Fibroblast of pulmonary artery (primary cell): ENCODE measurements around the gene CR1.
A peak's percentile ranks its signal among the peaks of the same experiment; 100 is the strongest.
"Not testable (repeated sequence)": the region's sequence is repeated elsewhere in the genome, so short reads cannot be mapped to it uniquely, and the experiment has no call there.

ENCODE experiments used
- DNase-seq: peaks from one replicate; pipeline ENCODE4 v3.0.0-alpha.2; 2010; ENCODE audit warnings: low read depth
- H3K4me3 ChIP-seq: replicated peaks from 2 replicates; pipeline ENCODE4 v1.5.1; 2011; ENCODE audit warnings: low read depth, mild to moderate bottlenecking, control low read depth, low read length, moderate library complexity
- TF ChIP-seq, protein P1 (sequence below): IDR thresholded peaks from 2 replicates; pipeline ENCODE4 v1.5.1; 2011; ENCODE audit warnings: mild to moderate bottlenecking, control low read depth, low read length, inconsistent platforms; ENCODE audit errors: missing control alignments

The CR1 gene

DNA sequence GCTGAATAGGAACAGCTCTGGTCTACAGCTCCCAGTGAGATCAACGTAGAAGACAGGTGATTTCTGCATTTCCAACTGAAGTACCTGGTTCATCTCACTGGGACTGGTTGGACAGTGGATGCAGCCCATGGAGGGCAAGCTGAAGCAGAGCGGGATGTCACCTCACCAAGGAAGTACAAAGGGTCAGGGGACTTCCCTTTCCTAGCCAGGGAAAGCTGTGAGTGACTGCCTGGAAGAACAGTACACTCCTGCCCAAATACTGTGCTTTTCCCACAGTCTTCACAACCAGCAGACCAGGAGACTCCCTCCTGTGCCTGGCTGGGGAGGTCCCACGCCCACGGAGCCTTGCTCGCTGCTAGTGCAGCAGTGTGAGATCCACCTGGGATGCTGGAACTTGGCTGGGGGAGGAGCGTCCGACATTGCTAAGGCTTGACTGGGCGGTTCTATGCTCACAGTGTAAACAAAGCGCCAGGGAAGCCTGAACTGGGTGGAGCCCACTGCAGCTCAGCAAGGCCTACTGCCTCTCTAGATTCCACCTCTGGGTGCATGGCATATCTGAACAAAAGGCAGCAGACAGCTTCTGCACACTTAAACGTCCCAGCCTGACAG, 163.7 kb downstream of the CR1 start:
- TF ChIP-seq, protein P1, sequence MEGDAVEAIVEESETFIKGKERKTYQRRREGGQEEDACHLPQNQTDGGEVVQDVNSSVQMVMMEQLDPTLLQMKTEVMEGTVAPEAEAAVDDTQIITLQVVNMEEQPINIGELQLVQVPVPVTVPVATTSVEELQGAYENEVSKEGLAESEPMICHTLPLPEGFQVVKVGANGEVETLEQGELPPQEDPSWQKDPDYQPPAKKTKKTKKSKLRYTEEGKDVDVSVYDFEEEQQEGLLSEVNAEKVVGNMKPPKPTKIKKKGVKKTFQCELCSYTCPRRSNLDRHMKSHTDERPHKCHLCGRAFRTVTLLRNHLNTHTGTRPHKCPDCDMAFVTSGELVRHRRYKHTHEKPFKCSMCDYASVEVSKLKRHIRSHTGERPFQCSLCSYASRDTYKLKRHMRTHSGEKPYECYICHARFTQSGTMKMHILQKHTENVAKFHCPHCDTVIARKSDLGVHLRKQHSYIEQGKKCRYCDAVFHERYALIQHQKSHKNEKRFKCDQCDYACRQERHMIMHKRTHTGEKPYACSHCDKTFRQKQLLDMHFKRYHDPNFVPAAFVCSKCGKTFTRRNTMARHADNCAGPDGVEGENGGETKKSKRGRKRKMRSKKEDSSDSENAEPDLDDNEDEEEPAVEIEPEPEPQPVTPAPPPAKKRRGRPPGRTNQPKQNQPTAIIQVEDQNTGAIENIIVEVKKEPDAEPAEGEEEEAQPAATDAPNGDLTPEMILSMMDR = no peak
- DNase-seq = no peak
- no peak overlapping the region for H3K4me3 ChIP-seq

DNA sequence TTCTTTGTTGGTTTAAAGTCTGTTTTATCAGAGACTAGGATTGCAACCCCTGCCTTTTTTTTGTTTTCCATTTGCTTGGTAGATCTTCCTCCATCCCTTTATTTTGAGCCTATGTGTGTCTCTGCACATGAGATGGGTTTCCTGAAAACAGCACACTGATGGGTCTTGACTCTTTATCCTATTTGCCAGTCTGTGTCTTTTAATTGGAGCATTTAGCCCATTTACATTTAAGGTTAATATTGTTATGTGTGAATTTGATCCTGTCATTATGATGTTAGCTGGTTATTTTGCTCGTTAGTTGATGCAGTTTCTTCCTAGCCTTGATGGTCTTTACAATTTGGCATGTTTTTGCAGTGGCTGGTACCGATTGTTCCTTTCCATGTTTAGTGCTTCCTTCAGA, 165.5 kb downstream of the CR1 start:
- not testable (repeated sequence) for H3K4me3 ChIP-seq, DNase-seq

DNA sequence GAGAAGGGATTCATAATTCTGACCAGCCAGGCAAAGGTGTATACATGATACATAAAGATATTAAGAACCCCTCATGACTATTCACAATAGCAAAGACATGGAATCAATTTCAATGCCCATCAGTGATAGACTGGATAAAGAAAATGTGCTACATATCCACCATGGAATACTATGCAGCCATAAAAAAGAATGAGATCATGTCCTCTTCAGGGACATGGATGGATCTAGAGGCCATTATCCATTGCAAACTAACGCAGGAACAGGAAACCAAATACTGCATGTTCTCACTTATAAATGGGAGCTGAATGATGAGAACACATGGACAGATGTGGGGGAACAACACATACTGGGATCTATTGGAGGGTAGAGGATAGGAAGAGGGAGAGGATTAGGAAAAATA, 170.4 kb downstream of the CR1 start:
- H3K4me3 ChIP-seq = no peak overlapping the region
- TF ChIP-seq, protein P1 = no peak
- DNase-seq = no peak

DNA sequence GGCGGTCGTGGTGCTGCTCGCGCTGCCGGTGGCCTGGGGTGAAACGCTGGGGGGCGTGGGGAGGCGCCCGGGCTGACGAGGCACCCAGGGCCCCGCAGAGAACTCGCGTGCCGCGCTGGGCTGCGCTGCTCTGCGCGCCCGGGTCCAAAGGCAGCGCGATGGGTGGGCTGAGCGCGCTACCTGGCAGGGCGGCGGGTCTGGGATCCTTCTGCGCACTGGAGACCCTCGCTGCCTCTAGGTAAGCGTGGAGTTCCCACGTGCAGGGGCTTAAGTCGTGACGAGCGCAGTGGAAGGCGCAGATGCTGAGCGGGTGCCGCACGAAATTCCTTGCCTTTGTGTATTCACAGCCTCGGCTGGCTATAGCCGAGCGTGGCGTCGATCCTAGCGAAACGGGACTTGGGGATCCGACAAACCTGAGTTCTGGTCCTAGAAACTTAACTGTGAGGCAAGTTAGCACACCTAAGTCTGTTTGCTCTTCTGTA, 173.6 kb downstream of the CR1 start:
- TF ChIP-seq, protein P1 = no peak
- no peak for DNase-seq
- no peak overlapping the region for H3K4me3 ChIP-seq

DNA sequence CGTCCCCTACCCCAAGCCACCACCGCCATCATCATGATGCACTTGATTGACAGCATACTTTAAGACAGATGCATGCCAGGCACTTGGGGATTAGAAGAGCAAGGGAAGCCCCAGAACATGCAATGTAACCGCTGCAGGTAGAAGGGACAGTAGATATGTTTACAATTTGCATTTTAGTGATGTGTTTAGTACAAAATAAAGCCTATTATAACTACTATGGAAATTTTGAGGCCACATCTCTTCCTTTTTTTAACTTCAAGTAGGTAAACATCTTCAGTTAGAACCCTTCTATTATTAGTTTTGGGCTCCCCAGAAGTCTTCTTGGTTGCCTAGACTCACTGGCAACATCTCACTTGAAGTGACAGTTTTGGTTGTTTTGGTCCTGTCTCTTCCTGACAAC, 174.2 kb downstream of the CR1 start:
- TF ChIP-seq, protein P1 = no peak
- DNase-seq = no peak
- no peak overlapping the region for H3K4me3 ChIP-seq

DNA sequence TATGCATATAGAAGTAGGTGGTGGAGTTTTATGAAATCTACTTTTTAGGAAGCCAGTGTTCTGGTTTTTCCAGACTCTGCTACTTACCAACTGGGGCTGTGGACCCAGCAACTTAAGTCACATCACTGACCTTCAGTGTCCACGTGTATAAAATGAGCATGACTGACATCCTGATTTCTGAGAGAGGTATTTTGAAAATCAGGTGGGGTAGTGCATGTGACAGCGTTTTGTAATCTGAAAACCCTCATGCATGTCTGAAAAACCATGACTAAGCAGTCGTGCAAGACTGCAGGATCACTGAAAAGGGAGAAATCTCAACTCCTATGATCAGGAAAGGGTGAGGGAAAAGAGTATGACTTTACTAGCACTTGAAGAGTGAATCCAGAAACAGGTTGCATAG, 175.0 kb downstream of the CR1 start:
- no peak overlapping the region for H3K4me3 ChIP-seq
- no peak for DNase-seq
- TF ChIP-seq, protein P1 = no peak

DNA sequence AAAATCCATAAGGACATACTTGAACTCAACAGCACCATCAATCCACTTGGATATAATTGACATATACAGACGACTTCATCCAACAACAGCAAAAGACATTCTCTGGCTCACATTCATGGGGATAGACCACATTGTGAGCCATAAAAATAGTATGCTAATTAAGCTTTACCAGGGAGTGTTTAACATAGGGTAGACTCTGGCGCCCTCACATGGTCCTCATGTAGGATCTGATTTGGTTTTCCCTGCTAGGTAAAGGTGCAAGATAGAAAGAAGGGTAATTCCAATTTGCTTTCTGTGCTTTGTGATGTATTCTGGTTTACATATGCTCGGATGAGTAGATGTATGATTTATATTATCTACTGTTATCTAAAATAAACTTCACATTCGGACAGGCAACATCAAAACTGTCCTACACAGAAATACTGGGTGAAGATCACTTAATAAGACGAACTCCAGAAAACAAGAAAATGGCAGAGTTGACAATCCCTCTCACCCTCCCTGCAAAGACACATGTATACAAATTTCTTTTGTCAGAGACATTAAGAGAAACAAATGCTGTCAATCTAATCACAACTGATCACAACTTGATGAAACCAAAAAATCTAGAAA, 176.7 kb downstream of the CR1 start:
- TF ChIP-seq, protein P1 = peak; percentile 37
- no peak overlapping the region for H3K4me3 ChIP-seq
- DNase-seq = peak; percentile 37
